NCI-H510A (cell line): Measurements from ENCODE around the gene COL16A1.

Experiments
- DNase-seq: peaks from one replicate; lab custom pipeline; 2025; lab: John Stamatoyannopoulos, UW

Gene COL16A1

GRCh38 chr1:31706384-31707058 is 2.7 kb upstream of the COL16A1 start:
- DNase-seq, result no peak

- no peak for DNase-seq
Observed at GRCh38 chr1:31705080-31705866, 1.5 kb upstream of the COL16A1 start.

- no peak for DNase-seq
Observed at GRCh38 chr1:31704271-31705079, 658 bp upstream of the COL16A1 start.

GRCh38 chr1:31702836-31703404 is 897 bp downstream of the COL16A1 start:
- DNase-seq, result no peak

DNA sequence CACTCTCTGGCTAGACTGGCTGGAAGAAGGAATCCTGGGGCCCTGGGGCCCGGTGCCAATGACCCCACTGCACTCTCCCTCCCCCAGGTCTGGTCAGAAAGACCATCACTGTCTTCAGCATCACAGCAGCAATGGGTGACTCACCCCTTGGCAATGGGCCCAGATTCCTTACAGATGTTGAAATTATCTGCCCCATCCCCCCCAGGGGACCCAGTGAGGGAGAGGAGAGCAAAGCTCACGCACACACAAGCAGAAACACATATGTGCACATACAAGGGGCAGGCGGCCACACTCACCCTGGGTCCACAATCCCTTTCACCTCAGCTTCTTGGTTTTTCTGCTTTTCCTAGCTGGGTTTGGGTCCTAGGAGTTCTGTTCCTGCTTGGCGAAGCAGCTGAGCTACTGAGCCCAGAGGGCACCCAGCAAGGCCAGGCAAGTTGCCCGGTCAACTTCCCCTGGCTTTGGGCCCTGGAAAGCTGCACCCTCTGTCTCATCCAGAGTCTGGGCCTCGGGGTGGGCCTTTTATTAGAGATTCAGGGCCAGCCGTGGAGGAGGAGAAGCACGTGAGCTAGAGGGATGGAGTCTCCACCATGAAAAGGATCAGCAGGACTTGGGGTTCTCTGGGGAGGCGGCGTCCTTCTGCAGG is 2.6 kb downstream of the COL16A1 start:
- DNase-seq, result peak; percentile 55

- no peak for DNase-seq
Observed at GRCh38 chr1:31700468-31701090, 3.2 kb downstream of the COL16A1 start.

DNA sequence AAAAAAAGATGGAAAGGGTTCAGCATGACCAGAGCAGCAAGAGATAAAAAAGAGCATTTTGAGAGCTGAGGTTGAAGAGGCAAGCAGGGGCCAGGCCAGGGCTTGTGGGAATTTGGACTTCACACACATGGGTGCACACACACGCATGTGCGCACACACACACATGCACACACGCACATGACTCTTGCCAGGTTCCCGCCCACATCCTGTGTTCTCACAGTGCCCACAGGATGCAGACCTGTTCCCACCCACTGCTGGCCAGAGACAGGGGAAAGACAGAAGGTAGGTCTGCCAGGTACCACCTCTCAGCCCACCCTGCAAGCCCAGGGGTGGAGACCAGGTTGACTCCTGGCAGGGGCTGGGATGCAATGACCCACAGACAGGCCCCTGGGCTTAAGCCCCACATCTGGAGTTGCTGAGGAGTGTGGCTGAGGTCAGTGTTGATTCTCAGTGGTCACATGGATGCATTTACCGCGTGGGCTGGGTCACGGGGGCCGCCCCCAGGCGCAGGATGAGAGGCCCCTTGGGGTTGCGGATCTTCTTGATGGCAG is 4.4 kb downstream of the COL16A1 start:
- no peak for DNase-seq

- DNase-seq, result no peak
Observed at GRCh38 chr1:31697369-31697984, 6.3 kb downstream of the COL16A1 start.

DNA sequence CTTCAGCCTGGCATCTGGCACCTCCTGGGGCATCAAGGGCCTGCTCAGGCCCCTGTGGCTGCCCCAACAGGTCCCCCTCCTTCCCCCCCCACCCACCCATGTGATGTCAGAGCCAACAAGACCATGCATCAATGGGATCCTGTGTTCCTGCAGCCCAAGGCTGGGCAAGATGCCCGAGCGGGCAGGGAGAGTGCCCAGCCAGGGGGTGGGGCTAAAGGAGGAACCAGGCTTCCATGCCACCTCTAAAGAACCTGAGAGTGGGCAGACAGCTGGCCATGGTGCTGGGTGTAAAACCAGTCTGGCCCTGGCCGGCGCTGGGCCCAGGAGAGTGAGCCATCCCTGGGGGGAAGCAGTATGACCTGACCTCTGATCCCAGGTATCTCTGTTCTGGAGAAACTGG is 7.6 kb downstream of the COL16A1 start:
- DNase-seq, result no peak

GRCh38 chr1:31695327-31695726 is 8.5 kb downstream of the COL16A1 start:
- DNase-seq, result no peak

DNA sequence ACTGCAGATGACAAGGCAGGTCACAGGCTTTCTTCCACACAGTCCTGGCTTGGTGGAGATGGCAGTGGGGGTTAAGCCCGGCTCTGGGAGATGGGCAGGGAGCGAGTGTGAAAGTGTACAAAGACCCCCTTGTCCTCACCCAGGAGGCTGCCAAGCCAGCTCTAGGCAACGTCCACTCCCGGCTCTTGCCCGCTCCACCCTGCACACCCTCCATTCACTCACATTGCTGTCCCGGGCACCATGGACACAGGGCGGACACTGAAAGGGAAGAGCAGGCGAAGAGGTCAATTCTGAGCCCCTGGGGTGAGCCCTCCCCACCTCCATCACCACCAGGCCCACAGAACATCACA is 8.9 kb downstream of the COL16A1 start:
- no peak for DNase-seq

GRCh38 chr1:31694069-31694963 is 9.5 kb downstream of the COL16A1 start:
- no peak for DNase-seq

DNA sequence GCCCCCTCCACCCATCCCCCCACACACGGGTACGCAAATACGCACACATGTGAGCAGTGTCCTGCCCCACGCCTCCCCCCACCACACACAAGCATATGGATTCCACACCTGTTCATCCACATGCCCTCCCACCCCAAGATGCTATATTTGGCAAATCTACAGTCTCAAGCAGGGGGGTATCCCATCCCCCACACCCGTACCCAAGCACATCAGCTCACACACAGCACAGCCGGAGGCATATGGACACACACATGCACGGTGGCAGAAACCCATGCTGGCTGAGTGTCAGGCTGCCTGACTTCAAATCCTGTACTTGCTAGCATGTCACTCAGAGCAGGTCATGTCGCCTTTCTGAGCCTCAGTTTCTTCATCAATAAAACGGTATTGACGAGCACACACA is 10.6 kb downstream of the COL16A1 start:
- no peak for DNase-seq

DNA sequence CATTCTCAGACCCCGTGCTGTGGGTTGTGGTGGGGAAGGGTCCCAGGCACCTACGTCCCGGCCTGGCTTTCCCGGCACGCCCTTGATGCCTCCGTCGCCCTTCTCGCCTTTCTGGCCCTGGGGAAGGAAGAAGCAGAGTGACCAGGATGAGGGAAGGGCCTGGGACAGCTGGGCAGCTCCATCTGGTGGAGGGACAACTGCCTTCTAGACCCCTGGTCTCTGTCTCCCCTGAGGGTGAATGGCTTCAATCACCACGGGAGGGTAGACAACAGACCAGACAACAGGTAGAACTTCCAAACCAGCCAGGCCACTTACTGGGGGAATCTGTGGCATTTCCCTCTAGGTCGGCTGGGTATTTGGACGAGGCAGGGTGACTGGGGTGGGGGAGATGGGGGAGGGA is 11.9 kb downstream of the COL16A1 start:
- DNase-seq, result no peak

- DNase-seq, result no peak
Observed at GRCh38 chr1:31691446-31691845, 12.4 kb downstream of the COL16A1 start.

GRCh38 chr1:31690921-31691320 is 12.9 kb downstream of the COL16A1 start:
- DNase-seq, result no peak

GRCh38 chr1:31689854-31690253 is 14.0 kb downstream of the COL16A1 start:
- no peak for DNase-seq

DNA sequence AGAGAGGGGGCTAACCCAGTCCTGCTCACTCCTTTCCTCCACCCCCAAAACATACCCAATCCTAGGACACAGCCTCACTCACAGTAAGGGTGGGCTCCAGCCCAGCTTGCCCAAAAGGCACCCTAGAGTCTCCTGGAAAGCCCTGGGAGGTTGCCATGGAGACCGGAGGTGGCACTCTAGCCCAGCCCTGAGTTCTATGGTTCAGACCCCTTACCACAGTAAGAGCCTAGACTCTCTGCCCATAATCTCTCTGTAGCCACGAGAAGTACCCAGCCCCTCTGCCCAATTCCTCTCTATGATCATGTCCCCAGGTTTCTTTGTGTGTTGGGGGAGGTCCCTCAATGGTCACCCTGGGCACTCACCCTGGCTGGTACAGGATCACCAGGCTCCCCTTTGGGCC is 14.4 kb downstream of the COL16A1 start:
- no peak for DNase-seq

- DNase-seq, result no peak
Observed at GRCh38 chr1:31688233-31688918, 15.4 kb downstream of the COL16A1 start.
